Skin epidermis (tissue), 12 donors: ENCODE data around the gene NAA40.

ENCODE experiments used
- H3K27ac ChIP-seq, 21 experiments: fragments of 200-600 bp; sonication (generic) in 11 of 21; one replicate each; pipeline ENCODE4 v1.5.0; 2020; ENCODE audit warnings: mild to moderate bottlenecking in 3 of 21, inconsistent platforms in 2 of 21, moderate library complexity in 2 of 21
- H3K4me3 ChIP-seq, 7 experiments: fragments of 200-600 bp; sonication (generic) in 2 of 7; one replicate each; pipeline ENCODE4 v1.5.0; 2020; ENCODE audit warnings: inconsistent platforms in 2 of 7, mild to moderate bottlenecking in 2 of 7, moderate library complexity in 1 of 7

Gene NAA40

DNA sequence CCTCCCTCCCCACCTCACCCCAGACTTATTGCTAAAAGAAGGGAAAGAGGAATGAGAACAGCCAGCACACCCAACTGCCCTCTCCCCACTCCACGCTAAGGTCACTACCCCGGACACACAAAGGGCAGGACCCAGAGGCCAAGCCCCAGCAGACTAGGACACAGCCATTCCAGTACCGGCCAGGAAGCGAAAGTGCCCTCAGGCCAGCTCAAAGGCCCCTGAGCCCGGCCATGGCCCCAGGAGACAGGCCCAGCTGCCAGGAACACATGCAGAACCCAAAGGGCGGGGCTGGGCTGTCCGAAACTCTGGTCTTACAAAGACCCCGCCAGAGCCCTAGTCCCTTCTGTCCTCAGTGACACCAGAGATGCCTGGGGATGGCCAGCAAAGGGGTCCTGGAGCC is 27.4 kb upstream of the NAA40 start:
- Histone ChIP-seq H3K27ac (no peak overlapping the region), H3K4me3 (no peak overlapping the region)

- Histone ChIP-seq H3K4me3 (no peak overlapping the region), H3K27ac (no peak overlapping the region)
These were observed 26.9 kb upstream of the NAA40 start for GRCh38 chr11:63911876-63912275.

- no peak overlapping the region for H3K4me3 ChIP-seq
These were observed 26.1 kb upstream of the NAA40 start for GRCh38 chr11:63912678-63913077.

GRCh38 chr11:63913866-63914830 is 24.7 kb upstream of the NAA40 start:
- Histone ChIP-seq H3K4me3 (no peak overlapping the region), H3K27ac (no peak overlapping the region)

More at GRCh38 chr11:63912678-63913077, 26.1 kb upstream of the NAA40 start:
- H3K27ac ChIP-seq, result no peak overlapping the region

DNA sequence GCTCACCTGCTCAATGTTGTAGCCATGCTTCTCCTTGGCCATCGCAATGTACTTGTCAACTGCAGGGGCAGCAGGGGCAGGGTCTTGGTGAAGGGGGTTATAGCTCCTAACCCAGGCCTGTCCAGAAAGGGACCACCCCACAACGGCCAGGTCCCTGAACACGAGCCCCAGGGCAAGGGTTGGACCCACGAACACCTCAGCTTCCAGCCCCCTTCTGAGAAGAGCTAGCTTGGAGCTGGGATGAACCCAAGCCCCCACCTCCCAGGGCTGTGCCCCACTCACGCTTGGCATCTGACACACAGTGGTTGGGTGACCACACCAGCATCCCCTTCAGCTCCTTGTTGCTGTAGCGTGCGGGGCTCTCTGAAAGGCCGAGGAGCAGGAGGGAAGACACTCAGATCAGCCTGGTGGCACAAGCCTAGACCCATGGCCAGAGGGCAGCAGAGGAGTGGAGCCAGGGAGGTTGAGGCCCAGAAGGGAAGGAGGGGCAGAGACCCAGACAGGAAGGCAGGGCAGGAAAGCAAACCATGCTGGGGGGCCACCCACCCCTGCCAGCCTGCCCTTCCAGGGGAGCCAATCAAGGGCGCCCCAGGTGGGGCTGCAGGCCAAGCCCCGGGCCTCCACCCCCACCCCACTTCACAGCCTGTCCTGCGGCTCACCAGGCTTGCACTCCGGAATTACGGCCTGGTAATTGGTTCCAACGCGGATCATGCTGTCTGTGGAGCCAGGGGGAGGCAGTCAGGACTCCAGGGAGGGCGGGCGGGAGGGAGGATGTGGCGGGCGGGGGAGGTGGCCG is 23.7 kb upstream of the NAA40 start:
- Histone ChIP-seq H3K4me3 (no peak overlapping the region), H3K27ac (no peak overlapping the region)

DNA sequence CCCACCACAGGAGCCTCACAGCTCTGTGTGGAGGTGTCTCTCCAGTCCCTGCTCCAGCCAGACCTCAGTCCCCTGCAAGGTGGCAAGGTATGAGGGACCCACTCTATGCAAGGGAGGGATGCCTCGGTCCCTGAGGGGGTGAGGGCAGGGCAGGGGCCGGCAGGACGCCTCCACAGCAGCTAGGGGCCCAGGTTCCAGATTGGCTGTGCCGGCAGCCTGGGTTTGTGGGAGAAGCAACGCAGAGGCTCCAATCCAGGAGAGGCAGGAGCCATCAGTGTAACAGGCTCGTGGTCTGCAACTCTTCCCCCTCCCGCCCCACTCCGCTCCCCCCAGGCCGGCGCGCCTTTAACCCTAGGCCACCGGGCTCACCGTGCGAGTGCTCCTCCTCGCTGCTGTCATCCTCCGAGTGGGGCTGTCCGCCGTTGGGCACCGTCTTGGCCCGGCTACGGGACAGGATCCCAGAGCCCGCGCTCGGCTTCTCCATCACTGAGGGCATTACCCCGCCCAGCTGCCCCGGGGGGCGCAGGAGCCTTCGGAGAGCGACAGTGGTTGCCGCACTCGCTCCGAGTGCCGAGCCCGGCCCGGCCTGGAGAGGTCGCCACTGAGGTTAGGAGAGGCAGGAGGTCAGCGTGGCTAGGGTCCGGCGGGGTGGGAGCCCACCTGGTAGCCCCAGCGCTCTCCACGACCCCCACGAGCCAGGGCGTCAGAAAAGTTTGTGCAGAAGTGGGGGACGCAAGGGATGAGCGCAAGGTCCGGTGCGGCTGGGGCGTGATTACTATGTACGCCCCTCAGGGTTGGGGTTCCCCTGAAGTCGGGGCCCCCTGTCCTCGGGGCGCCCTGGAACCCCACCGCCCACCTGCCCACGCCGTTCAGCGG is 22.6 kb upstream of the NAA40 start:
- Histone ChIP-seq H3K4me3 (peak overlapping the region; percentile 28 to 50 (median 41)), H3K27ac (peak overlapping the region in 2 of 21 experiments; percentile 3 to 20)

DNA sequence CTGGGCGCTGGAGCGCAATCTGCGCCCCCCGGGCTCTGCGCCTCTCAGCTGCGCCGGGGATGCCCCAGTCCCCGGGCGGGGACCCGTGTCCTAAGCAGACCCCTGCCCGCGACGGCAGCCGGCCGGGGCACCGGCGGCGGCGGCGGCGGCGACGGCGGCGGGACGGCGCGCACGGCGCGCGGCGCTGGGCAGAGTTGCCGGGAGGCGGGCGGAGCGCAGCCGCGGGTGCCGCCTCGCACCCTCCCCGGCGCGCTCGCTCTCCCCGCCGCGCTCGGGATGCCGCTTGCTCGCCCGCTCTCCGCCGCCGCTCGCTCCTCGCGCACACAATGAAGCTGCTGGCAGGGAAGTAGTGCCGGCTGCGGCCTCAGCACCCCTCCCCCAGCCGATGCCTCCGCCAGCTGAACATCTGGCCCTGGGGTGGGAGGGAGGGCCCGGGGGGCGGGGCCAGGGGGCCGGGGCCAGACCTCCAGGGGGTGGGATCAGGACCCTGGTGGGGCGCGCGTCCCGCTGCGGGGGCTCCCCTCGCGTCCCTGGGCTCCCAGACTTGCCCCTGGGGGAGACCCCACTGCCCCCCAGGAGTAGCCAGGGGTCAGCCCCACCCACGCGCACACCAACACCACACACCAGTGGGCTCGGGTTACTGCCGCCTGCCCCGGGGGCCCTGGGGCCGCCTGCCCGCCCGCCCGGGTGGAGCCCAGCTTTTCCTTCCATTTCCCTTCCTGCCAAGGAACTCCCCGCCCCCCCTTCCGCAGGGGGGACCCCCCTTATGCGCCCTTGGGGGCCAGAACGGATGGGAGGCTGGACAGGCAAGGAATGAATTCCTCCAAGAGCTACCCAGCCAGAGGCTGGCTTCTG is 21.7 kb upstream of the NAA40 start, which contains the start of gene RCOR2:
RCOR2 (minus strand) TSS at position 328 of the 855 bp plus-strand sequence. CDS start 708 bp downstream, outside the sequence.
- H3K27ac ChIP-seq, result peak within 1 kb of the TSS; percentile 1 to 73 (median 50)

DNA sequence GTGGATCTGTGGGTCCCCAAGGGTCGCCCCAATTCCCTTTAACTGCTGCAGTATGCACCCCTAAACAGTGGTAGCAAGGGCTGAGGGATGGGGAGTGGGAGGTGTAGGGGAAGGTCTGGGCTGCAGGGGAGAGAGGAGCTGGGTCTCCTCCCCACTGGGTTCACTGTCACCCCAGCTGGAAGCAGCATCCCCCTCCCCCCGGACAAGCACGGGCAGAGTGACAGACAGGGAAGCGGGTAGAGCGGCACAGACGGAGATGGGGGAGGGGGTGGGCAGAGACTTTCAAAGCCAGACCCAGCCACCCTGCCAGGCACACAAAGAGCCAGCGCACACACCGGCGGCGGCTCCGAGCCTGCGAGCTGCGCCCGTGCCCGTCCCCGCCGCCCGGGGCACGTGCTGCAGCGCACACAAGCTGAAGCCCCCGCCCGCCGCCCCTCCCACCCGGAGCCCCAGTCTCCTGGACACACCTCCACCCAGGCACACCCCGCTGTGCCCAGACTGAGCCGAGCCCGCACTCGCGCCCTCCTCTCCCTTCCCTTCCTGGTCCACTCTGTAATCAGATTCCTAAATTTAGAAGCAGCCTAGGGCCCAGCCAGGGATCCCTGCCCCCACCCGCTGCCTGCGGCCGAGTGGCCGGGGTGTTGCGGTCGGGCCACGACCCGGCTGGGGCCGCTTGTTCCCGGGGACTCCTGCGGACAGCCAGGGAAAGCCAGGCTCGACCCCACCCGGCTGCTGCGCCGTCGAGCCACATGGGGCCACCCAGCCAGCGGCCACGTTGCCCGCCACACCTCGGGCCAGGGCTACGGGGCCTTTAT is 20.9 kb upstream of the NAA40 start:
- Histone ChIP-seq H3K4me3 (peak overlapping the region; percentile 28 to 50 (median 41)), H3K27ac (peak overlapping the region in 19 of 21 experiments; percentile 1 to 73 (median 59))

More for the DNA sequence above, 21.7 kb upstream of the NAA40 start, which contains the start of gene RCOR2:
- peak within 1 kb of the TSS; percentile 28 to 50 (median 41) for H3K4me3 ChIP-seq

GRCh38 chr11:63918507-63919191 is 20.2 kb upstream of the NAA40 start:
- Histone ChIP-seq H3K27ac (peak overlapping the region in 16 of 21 experiments; percentile 1 to 71 (median 47)), H3K4me3 (peak overlapping the region in 3 of 7 experiments; percentile 22 to 34 (median 28))

GRCh38 chr11:63919267-63920125 is 19.3 kb upstream of the NAA40 start:
- Histone ChIP-seq H3K4me3 (peak overlapping the region in 5 of 7 experiments; percentile 7 to 34 (median 22)), H3K27ac (peak overlapping the region in 14 of 21 experiments; percentile 5 to 68 (median 32))

- Histone ChIP-seq H3K27ac (peak overlapping the region in 2 of 21 experiments; percentile 59), H3K4me3 (no peak overlapping the region)
These were observed 18.5 kb upstream of the NAA40 start for GRCh38 chr11:63920126-63920938.

DNA sequence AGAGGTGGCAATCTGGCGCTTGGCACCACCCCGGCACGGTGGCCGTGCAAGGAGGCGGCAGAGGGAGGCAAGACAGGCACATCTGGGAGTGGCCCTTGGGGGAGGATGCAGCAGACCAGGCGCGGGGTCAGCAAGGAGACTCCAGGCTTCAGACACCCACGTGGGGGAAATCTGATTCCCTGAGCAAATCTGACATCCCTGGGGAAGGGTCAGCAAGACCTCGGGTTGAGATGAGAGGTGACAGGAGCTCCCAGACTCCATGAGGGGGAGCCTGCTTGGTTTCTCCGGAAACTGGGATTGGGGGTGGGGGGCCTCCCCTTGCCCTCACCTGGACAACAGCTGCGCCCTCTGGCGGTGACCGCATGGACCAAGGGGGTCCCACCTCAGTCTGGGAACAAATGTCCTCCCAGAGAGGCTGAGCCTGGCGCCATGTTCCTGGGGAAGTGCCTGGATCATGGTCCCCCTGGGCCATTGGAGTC is 17.8 kb upstream of the NAA40 start:
- Histone ChIP-seq H3K4me3 (no peak overlapping the region), H3K27ac (no peak overlapping the region)

DNA sequence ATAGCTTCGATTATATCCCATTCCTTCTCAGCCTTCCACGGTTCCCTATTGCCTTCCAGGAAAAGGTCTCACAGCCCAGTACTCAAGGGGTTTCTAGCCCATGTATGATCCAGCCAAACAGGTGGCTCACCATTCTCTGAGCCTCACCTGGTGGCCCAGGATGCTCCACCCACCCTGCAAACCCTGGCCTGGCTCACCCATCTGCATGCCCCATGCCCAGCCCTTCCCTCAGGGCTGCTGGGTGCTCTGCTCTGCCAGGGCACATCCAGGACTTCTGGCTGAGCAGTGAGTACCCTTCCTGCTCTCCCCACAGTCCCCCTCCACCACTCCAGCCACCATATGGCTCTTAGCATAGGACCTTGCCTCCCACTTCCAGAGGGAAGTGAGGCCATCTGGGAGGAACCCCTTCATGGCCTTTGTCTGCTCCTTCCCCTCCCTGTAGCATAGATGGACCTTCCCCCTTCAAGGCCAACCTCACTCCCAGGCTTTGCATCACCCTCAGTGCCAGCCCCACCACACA is 16.1 kb upstream of the NAA40 start:
- no peak overlapping the region for H3K4me3 ChIP-seq
- no peak overlapping the region for H3K27ac ChIP-seq

- Histone ChIP-seq H3K4me3 (no peak overlapping the region), H3K27ac (no peak overlapping the region)
These were observed 15.5 kb upstream of the NAA40 start for GRCh38 chr11:63923319-63923718.

GRCh38 chr11:63929616-63930015 is 9.2 kb upstream of the NAA40 start:
- no peak overlapping the region for H3K4me3 ChIP-seq
- H3K27ac ChIP-seq, result no peak overlapping the region
